Stimulated activated CD8-positive, alpha-beta memory T cell treated with anti-CD3 and anti-CD28 coated beads, Interleukin-4, amount 100 ng/mL, for 48 hours (primary cell): ENCODE results near the gene DDX24.

Source experiments
- DNase-seq: peaks from one replicate; pipeline ENCODE4 v3.0.0-alpha.2; 2020

Gene DDX24

DNA sequence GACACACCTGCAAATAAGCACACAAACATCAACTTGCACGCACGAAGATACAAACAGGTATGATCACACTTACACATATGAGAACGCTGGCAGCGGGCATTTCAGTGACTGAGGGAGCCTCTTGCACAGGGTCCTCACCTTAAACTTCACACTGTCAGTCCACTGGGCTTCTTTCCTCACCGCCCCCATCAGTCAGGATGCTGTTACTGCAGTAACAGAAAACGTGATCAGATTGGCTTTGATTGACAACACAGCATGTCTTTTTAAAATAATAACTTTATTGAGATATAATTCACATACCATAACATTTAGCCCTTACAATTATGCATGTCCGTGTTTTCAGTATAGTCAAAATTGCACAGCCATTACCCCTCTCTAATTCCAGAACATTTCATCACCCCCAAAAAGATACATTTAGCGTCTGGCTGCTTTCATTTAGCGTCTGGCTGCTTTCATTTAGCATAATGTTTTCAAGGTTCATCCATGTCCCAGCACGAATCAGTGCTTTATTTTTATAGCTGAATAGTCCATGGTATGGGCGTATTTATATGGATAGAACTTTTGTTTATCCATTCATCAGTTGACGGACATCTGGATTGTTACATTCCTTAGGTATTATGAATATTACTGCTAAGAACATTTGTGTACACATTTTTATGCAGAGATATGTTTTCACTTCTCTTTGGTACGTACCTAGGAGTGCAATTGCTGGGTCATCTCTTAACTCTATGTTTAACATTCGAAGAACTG lies 75.5 kb downstream of the DDX24 start:
- DNase-seq, result no peak

GRCh38 chr14:94004015-94004414 lies 77.0 kb downstream of the DDX24 start:
- DNase-seq, result no peak

DNA sequence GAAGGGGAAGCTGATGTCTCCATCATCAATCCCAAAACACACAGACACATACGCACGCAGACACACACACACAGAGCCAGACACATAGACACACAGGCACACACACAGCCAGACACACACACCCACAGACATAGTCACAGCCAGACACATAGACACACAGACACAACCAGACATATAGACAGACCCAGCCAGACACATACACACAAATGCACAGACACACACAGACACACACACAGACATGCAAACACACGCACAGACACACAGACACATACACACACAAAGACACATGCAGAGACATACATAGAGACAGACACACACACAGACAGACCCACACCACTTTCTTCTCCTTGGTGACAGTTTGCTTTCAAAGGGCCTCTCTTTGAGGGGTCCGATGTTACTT lies 77.6 kb downstream of the DDX24 start:
- DNase-seq, result no peak

GRCh38 chr14:94001501-94002396 lies 79.3 kb downstream of the DDX24 start:
- peak; percentile 75 for DNase-seq

- no peak for DNase-seq
Measured at GRCh38 chr14:94001016-94001415, 80.0 kb downstream of the DDX24 start.

DNA sequence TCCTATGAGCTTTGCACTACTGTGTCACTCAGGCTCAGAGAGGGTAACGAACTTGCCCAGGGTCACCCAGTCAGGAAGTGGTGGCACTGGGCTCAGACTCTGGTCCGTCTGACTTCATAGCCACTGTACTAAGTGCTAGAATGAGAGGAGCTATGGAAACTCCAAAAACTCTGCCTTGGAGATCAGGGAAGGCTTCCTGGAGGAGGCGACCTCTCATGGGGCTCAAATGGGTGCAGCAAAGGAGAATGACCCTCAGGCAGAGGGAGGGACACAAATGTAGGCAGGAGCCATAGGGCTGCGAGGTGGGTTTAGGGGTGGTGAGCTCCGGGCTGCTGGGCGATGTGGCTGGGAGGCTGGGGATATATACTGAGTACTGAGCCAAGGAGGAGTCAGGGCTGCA lies 80.7 kb downstream of the DDX24 start:
- no peak for DNase-seq

GRCh38 chr14:93999573-93999972 lies 81.4 kb downstream of the DDX24 start:
- DNase-seq, result no peak

DNA sequence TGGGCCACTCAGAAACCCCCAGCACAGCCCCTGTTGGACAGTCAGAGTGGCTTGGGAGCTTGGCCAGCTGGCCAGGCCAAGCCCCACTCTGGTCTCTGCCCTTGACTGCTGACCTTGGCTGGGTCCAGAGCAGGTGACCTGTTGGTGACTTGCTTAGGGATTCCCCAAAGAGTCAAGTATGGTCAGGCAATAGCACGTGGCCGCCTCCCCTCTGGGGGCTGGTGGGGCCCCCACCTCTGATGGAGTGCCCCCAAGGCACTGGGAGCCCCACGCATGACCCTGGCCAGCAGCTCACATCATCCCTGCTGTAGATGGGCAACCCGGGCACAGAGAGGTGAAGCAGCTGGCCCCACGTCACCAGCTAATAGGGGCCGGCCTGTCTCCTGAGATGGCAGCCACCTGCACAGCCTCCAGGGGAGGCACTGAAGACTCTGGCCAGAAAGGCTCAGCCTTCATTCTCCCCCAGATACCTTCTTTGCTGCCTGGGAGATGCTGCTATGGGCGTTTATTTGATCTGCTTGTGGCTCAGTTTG lies 82.1 kb downstream of the DDX24 start:
- no peak for DNase-seq
